Measurements from ENCODE around the gene DNAH8. TPM values are rescaled to one million over a fixed set of nuclear protein-coding genes. Genes with fewer than 3 reads are reported as not detected.
"Not testable (repeated sequence)": the region's sequence is repeated elsewhere in the genome, so short reads cannot be mapped to it uniquely, and the experiment has no call there.

DNAH8 gene
- 0.04 and 0.07 TPM in 2 replicates for total RNA-seq

GRCh38 chr6:38715016-38715689 is at the start of gene DNAH8:
DNAH8 (plus strand) TSS chr6:38715311; CDS start chr6:38722810, 7,499 bp downstream.
- DNase-seq (ENCODE audit: low read depth, low spot score): no peak

GRCh38 chr6:38671885-38672467 is 43.1 kb upstream of the DNAH8 start:
- peak; percentile 19 for DNase-seq (ENCODE audit: low read depth, low spot score)

- DNase-seq (ENCODE audit: low read depth, low spot score): no peak
Observed at GRCh38 chr6:38673397-38674165, 41.5 kb upstream of the DNAH8 start.

- no peak for DNase-seq (ENCODE audit: low read depth, low spot score)
Observed at GRCh38 chr6:38676236-38676973, 38.7 kb upstream of the DNAH8 start.

- no peak for DNase-seq (ENCODE audit: low read depth, low spot score)
Observed at GRCh38 chr6:38676974-38677544, 38.1 kb upstream of the DNAH8 start.

GRCh38 chr6:38678178-38678760 is 36.8 kb upstream of the DNAH8 start:
- DNase-seq (ENCODE audit: low read depth, low spot score): no peak

GRCh38 chr6:38679668-38680067 is 35.4 kb upstream of the DNAH8 start:
- no peak for DNase-seq (ENCODE audit: low read depth, low spot score)

- no peak for DNase-seq (ENCODE audit: low read depth, low spot score)
Observed at GRCh38 chr6:38681850-38682249, 33.3 kb upstream of the DNAH8 start.

GRCh38 chr6:38684237-38684636 is 30.9 kb upstream of the DNAH8 start:
- no peak for DNase-seq (ENCODE audit: low read depth, low spot score)

- DNase-seq (ENCODE audit: low read depth, low spot score): no peak
Observed at GRCh38 chr6:38684904-38685303, 30.2 kb upstream of the DNAH8 start.

- no peak for DNase-seq (ENCODE audit: low read depth, low spot score)
Observed at GRCh38 chr6:38686270-38687042, 28.7 kb upstream of the DNAH8 start.

- DNase-seq (ENCODE audit: low read depth, low spot score): no peak
Observed at GRCh38 chr6:38687043-38687353, 28.1 kb upstream of the DNAH8 start.

GRCh38 chr6:38687549-38687948 is 27.6 kb upstream of the DNAH8 start:
- no peak for DNase-seq (ENCODE audit: low read depth, low spot score)

- DNase-seq (ENCODE audit: low read depth, low spot score): no peak
Observed at GRCh38 chr6:38688579-38689087, 26.5 kb upstream of the DNAH8 start.

- DNase-seq (ENCODE audit: low read depth, low spot score): no peak
Observed at GRCh38 chr6:38695227-38695900, 19.7 kb upstream of the DNAH8 start.

- DNase-seq (ENCODE audit: low read depth, low spot score): no peak
Observed at GRCh38 chr6:38695933-38696332, 19.2 kb upstream of the DNAH8 start.

- no peak for DNase-seq (ENCODE audit: low read depth, low spot score)
Observed at GRCh38 chr6:38696345-38696744, 18.8 kb upstream of the DNAH8 start.

- DNase-seq (ENCODE audit: low read depth, low spot score): no peak
Observed at GRCh38 chr6:38697846-38698245, 17.3 kb upstream of the DNAH8 start.

- not testable (repeated sequence) for DNase-seq (ENCODE audit: low read depth, low spot score)
Observed at GRCh38 chr6:38699702-38700101, 15.4 kb upstream of the DNAH8 start.

- DNase-seq (ENCODE audit: low read depth, low spot score): no peak
Observed at GRCh38 chr6:38701551-38701950, 13.6 kb upstream of the DNAH8 start.

All from pulmonary artery endothelial cell (primary cell).